Neural progenitor cell (in vitro differentiated cells): ENCODE measurements around the gene PAX7. TPM values are rescaled to one million over a fixed set of nuclear protein-coding genes. Genes with fewer than 3 reads are reported as not detected.

ENCODE experiments used
- DNase-seq: peaks from one replicate; pipeline ENCODE4 v3.0.0-alpha.2; 2016; ENCODE audit warnings: low spot score
- H2AFZ ChIP-seq: fragments of 200-600 bp; sonication (generic); replicated peaks from 2 replicates; pipeline ENCODE4 v1.6.1; 2016; ENCODE audit warnings: antibody characterized with exemption
- H3F3A ChIP-seq: fragments of 200-600 bp; sonication (generic); 2 replicates; pipeline ENCODE4 v1.6.1; 2016; ENCODE audit warnings: antibody characterized with exemption, low read depth
- H3K27ac ChIP-seq: fragments of 200-600 bp; sonication (generic); 2 replicates; pipeline ENCODE4 v1.5.1; 2016; ENCODE audit warnings: mild to moderate bottlenecking
- H3K27me3 ChIP-seq: fragments of 200-600 bp; sonication (generic); 2 replicates; pipeline ENCODE4 v1.6.1; 2016; ENCODE audit warnings: mild to moderate bottlenecking, moderate library complexity
- H3K36me3 ChIP-seq: fragments of 200-600 bp; sonication (generic); 2 replicates; pipeline ENCODE4 v1.5.1; 2016
- H3K4me1 ChIP-seq: fragments of 200-600 bp; sonication (generic); 2 replicates; pipeline ENCODE4 v1.6.1; 2016; ENCODE audit warnings: mixed run types
- H3K4me2 ChIP-seq: fragments of 200-600 bp; sonication (generic); 2 replicates; pipeline ENCODE4 v1.6.1; 2016
- H3K4me3 ChIP-seq: fragments of 200-600 bp; sonication (generic); 2 replicates; pipeline ENCODE4 v1.5.1; 2016
- H3K79me2 ChIP-seq: fragments of 200-600 bp; sonication (generic); 2 replicates; pipeline ENCODE4 v1.6.1; 2016; ENCODE audit warnings: low read depth
- H3K9ac ChIP-seq: fragments of 200-600 bp; sonication (generic); 2 replicates; pipeline ENCODE4 v1.6.1; 2016
- H3K9me3 ChIP-seq: fragments of 200-600 bp; sonication (generic); 2 replicates; pipeline ENCODE4 v1.5.1; 2016; ENCODE audit warnings: low read depth
- H4K20me1 ChIP-seq: fragments of 200-600 bp; sonication (generic); 2 replicates; pipeline ENCODE4 v1.6.1; 2016; ENCODE audit warnings: low read depth
- H3K27ac Mint-ChIP-seq: 3 replicates; pipeline ENCODE4 v1.8.0; 2021; ENCODE audit warnings: mixed read lengths
- H3K27me3 Mint-ChIP-seq: 2 replicates; pipeline ENCODE4 v1.8.0; 2022; ENCODE audit warnings: low read depth, mild to moderate bottlenecking, inconsistent platforms, moderate library complexity, mixed read lengths; ENCODE audit not compliant: insufficient read depth
- H3K36me3 Mint-ChIP-seq: 3 replicates; pipeline ENCODE4 v1.8.0; 2021; ENCODE audit warnings: mixed read lengths
- H3K4me1 Mint-ChIP-seq: 3 replicates; pipeline ENCODE4 v1.8.0; 2021; ENCODE audit warnings: mixed read lengths
- H3K4me3 Mint-ChIP-seq: 3 replicates; pipeline ENCODE4 v1.8.0; 2021; ENCODE audit warnings: mild to moderate bottlenecking, moderate library complexity, mixed read lengths
- H3K9me3 Mint-ChIP-seq: 3 replicates; pipeline ENCODE4 v1.8.0; 2020; ENCODE audit warnings: mixed read lengths
- EZH2 ChIP-seq: fragments of 200-600 bp; sonication (generic); IDR thresholded peaks from 2 replicates; pipeline ENCODE4 v1.6.1; 2017; ENCODE audit warnings: antibody characterized with exemption, mild to moderate bottlenecking, moderate library complexity
- EZH2phosphoT487 ChIP-seq: fragments of 200-600 bp; sonication (generic); IDR thresholded peaks from 2 replicates; pipeline ENCODE4 v1.6.1; 2017; ENCODE audit warnings: antibody characterized with exemption
- total RNA-seq: library from RNA; depleted of rRNA; stranded (reverse); fragments of >200 nt; gene quantifications from 2 replicates; pipeline ENCODE4 v1.2.3, GENCODE V29; 2015; ENCODE audit warnings: low replicate concordance
- TF ChIP-seq, protein P1 (sequence below): fragments of 200-600 bp; sonication (generic); IDR thresholded peaks from 2 replicates; pipeline ENCODE4 v1.5.1; 2017; ENCODE audit warnings: antibody characterized with exemption, mild to moderate bottlenecking

Gene PAX7
- total RNA-seq, 1 donor from 2014 or later = 0.06 TPM

DNA sequence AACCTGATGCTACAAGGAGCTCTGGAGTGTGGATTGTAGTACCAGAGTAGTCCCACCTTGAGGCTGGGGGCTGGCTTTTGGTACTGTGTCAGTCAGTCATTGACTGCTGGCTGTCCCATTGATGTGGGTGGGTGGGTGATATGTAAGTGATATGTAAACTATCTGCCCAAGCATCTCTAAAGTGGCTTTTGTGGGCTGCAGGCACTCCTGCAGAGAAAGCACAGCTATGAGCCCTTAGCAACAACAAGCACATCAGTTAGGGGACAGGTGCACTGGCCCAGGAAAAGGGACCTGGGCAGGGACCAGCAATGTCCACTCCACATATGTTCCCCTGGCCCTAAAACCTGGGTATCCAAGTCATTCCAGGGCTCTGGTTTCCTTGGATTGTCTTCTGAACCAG lies 118.9 kb downstream of the PAX7 start:
- H3K27ac ChIP-seq = no peak overlapping the region
- H2AFZ ChIP-seq = no peak overlapping the region
- H3K79me2 ChIP-seq = no peaks in the 10 kb centered on the region
- H3K9me3 ChIP-seq = peaks cover 5% of the 10 kb centered on the region
- H3K4me3 ChIP-seq = no peak overlapping the region
- Mint-ChIP-seq H3K4me3 (no peak overlapping the region), H3K27me3 (peaks cover 8% of the 10 kb centered on the region), H3K27ac (no peak overlapping the region), H3K36me3 (no peaks in the 10 kb centered on the region), H3K4me1 (peaks cover 4% of the 10 kb centered on the region), H3K9me3 (peaks cover 2% of the 10 kb centered on the region)
- peaks cover 79% of the 10 kb centered on the region for H3K27me3 ChIP-seq
- H4K20me1 ChIP-seq = no peaks in the 10 kb centered on the region
- H3K9ac ChIP-seq = no peak overlapping the region
- no peak for DNase-seq
- H3K36me3 ChIP-seq = no peaks in the 10 kb centered on the region
- peaks cover 13% of the 10 kb centered on the region for H3K4me1 ChIP-seq
- no peak overlapping the region for H3K4me2 ChIP-seq
- TF ChIP-seq EZH2 (no peak), EZH2phosphoT487 (no peak)
- TF ChIP-seq, protein P1, sequence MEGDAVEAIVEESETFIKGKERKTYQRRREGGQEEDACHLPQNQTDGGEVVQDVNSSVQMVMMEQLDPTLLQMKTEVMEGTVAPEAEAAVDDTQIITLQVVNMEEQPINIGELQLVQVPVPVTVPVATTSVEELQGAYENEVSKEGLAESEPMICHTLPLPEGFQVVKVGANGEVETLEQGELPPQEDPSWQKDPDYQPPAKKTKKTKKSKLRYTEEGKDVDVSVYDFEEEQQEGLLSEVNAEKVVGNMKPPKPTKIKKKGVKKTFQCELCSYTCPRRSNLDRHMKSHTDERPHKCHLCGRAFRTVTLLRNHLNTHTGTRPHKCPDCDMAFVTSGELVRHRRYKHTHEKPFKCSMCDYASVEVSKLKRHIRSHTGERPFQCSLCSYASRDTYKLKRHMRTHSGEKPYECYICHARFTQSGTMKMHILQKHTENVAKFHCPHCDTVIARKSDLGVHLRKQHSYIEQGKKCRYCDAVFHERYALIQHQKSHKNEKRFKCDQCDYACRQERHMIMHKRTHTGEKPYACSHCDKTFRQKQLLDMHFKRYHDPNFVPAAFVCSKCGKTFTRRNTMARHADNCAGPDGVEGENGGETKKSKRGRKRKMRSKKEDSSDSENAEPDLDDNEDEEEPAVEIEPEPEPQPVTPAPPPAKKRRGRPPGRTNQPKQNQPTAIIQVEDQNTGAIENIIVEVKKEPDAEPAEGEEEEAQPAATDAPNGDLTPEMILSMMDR = no peak
- H3F3A ChIP-seq = peaks cover 7% of the 10 kb centered on the region

DNA sequence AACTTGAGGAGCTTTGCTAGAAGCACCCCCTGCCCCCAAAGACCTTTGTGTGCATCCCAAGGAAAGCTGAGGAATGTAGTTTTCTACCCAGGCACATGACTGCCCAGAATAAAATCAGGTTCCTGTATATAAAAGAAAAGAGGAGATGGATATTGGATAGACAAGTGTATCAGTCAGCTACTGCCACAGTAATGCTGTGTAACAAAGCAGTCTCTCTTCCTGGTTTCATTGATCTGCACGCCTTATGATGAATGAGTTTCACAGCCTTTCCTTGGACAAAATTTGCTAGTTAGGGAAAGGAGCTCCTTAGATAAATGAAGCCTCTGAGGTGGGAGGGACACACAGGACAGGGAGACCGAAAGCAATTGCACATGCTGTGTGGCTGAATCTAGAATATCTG lies 120.0 kb downstream of the PAX7 start:
- H3K27ac ChIP-seq = no peak overlapping the region
- H3K27me3 ChIP-seq = peaks cover 84% of the 10 kb centered on the region
- peaks cover 7% of the 10 kb centered on the region for H3F3A ChIP-seq
- Mint-ChIP-seq H3K36me3 (no peaks in the 10 kb centered on the region), H3K4me1 (peaks cover 4% of the 10 kb centered on the region), H3K27ac (no peak overlapping the region), H3K27me3 (peaks cover 8% of the 10 kb centered on the region), H3K4me3 (no peak overlapping the region), H3K9me3 (peaks cover 2% of the 10 kb centered on the region)
- no peak for DNase-seq
- no peak overlapping the region for H2AFZ ChIP-seq
- H3K36me3 ChIP-seq = no peaks in the 10 kb centered on the region
- no peaks in the 10 kb centered on the region for H3K79me2 ChIP-seq
- H3K9ac ChIP-seq = no peak overlapping the region
- no peaks in the 10 kb centered on the region for H4K20me1 ChIP-seq
- TF ChIP-seq, protein P1 = no peak
- TF ChIP-seq EZH2phosphoT487 = no peak
- H3K4me2 ChIP-seq = no peak overlapping the region
- peaks cover 13% of the 10 kb centered on the region for H3K4me1 ChIP-seq
- H3K4me3 ChIP-seq = no peak overlapping the region
- H3K9me3 ChIP-seq = peaks cover 5% of the 10 kb centered on the region

- no peak for DNase-seq
- Histone ChIP-seq H3K4me2 (no peak overlapping the region), H3K36me3 (no peaks in the 10 kb centered on the region), H3K9me3 (peaks cover 5% of the 10 kb centered on the region), H2AFZ (peak overlapping the region; percentile 59), H3K27me3 (peaks cover 83% of the 10 kb centered on the region), H3K4me1 (peaks cover 13% of the 10 kb centered on the region), H4K20me1 (no peaks in the 10 kb centered on the region), H3K9ac (no peak overlapping the region), H3K79me2 (no peaks in the 10 kb centered on the region), H3K4me3 (no peak overlapping the region), H3F3A (peaks cover 7% of the 10 kb centered on the region), H3K27ac (no peak overlapping the region)
- Mint-ChIP-seq H3K9me3 (peaks cover 8% of the 10 kb centered on the region), H3K27ac (no peak overlapping the region), H3K36me3 (no peaks in the 10 kb centered on the region), H3K4me3 (no peak overlapping the region), H3K27me3 (peaks cover 6% of the 10 kb centered on the region), H3K4me1 (peaks cover 4% of the 10 kb centered on the region)
- TF ChIP-seq EZH2phosphoT487 (no peak), EZH2 (no peak)
- TF ChIP-seq, protein P1 = no peak
Observed at GRCh38 chr1:18751425-18751824, 120.8 kb downstream of the PAX7 start.
